ENCODE results near the gene COL15A1. TPM values are rescaled to one million over a fixed set of nuclear protein-coding genes. Genes with fewer than 3 reads are reported as not detected.
A peak's percentile ranks its signal among the peaks of the same experiment; 100 is the strongest.

Gene COL15A1
- total RNA-seq, 4 donors from 2014 or later, result 25.8 to 55.3 (median 36.0) TPM

DNA sequence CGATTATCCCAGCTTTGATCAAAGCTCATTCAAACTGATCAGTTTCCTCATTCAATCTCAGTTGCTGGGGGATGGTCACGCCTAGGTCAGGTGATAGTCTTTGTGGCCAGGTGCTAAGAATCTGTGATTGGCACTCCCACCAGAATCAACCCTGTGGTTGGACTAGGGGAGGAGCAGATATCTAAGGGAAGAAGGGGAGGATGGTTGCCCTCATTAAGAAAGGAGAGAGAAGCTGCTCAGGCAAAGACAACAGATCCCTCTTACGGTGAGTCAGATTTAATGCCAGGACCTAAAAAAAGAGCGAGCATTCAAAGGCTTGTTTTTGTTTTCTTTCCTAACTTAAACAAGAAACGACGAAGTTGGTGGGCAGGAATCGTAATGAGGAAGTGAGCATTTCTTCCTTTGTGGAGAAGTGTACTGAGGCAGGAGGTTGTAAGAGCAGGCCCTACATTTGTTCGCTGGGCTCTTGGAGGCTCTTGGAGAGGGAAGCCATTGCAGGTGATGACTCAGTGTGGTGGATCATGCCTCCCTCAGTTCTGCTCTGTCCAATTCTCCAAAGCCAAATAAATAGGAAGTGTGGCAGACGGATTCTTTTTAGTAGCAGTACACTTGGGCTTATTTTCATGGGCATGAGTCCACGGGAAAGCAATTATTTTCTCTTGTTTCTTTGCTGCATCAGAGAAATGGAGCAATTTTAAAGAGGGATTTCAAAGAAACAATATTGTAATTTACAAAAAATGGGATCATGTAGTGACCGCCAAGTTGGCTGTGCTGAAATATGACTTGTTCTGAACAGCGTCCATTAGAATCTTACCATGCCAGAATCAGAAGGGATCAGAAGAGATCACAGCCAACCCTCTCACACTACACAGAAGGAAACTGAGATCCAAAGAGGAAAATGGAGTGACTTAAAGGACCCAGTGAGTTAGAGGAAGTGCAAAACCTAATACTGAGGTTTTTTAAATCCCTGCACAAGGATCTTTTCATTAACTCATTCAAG lies 142.5 kb downstream of the COL15A1 start:
- H3K9me3 ChIP-seq, result no peaks in the 10 kb centered on the region
- no peaks in the 10 kb centered on the region for H3K36me3 ChIP-seq
- H3K4me3 ChIP-seq, result no peak overlapping the region
- TF ChIP-seq POLR2A (IDR thresholded peaks at IDR 0.05) (no peak), EP300 (IDR thresholded peaks at IDR 0.05) (peak in 1 of 2 donors; percentile 50)
- TF ChIP-seq, protein P1, sequence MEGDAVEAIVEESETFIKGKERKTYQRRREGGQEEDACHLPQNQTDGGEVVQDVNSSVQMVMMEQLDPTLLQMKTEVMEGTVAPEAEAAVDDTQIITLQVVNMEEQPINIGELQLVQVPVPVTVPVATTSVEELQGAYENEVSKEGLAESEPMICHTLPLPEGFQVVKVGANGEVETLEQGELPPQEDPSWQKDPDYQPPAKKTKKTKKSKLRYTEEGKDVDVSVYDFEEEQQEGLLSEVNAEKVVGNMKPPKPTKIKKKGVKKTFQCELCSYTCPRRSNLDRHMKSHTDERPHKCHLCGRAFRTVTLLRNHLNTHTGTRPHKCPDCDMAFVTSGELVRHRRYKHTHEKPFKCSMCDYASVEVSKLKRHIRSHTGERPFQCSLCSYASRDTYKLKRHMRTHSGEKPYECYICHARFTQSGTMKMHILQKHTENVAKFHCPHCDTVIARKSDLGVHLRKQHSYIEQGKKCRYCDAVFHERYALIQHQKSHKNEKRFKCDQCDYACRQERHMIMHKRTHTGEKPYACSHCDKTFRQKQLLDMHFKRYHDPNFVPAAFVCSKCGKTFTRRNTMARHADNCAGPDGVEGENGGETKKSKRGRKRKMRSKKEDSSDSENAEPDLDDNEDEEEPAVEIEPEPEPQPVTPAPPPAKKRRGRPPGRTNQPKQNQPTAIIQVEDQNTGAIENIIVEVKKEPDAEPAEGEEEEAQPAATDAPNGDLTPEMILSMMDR (IDR thresholded peaks at IDR 0.05), result no peak
- peak in 1 of 2 donors; percentile 50 for DNase-seq (ENCODE audit: low spot score in 2 of 2)
- 65 to 67% methylated on average over 12 of the region's 12 CpGs for WGBS, 2 donors
- peak overlapping the region in 2 of 4 donors; percentile 10 to 59 for H3K27ac ChIP-seq
- no peaks in the 10 kb centered on the region for H3K27me3 ChIP-seq
- peaks cover 0 to 6% (median 0%) of the 10 kb centered on the region in 4 donors for H3K4me1 ChIP-seq

DNA sequence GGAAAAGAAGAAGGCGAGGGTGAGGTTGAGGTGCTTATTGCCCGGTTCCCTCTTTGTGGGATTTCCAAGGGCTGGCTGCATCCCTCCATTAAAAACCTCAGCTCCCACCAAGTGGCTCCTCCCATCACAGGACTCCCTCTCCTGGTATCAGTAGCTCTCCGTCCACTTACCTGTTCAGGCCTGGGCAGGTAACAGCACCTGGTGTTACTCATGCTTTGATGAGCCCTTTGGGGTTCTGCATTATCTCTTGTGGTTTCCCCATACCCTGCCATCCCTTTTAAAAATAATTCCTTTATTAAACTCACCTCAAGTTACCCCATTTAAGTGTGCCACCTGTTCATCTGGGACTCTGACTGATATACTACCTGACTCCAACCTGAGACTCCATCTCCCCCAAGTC lies 143.8 kb downstream of the COL15A1 start:
- TF ChIP-seq EP300 (IDR thresholded peaks at IDR 0.05) (no peak), POLR2A (IDR thresholded peaks at IDR 0.05) (no peak)
- TF ChIP-seq, protein P1 (IDR thresholded peaks at IDR 0.05), result no peak
- no peak for DNase-seq (ENCODE audit: low spot score in 2 of 2)
- no peaks in the 10 kb centered on the region for H3K9me3 ChIP-seq
- no peaks in the 10 kb centered on the region for H3K36me3 ChIP-seq
- no peak overlapping the region for H3K27ac ChIP-seq
- H3K4me3 ChIP-seq, result no peak overlapping the region
- no peaks in the 10 kb centered on the region for H3K27me3 ChIP-seq
- WGBS, 2 donors, result 97 to 98% methylated on average over 3 of the region's 3 CpGs
- peaks cover 0 to 6% (median 0%) of the 10 kb centered on the region in 4 donors for H3K4me1 ChIP-seq

DNA sequence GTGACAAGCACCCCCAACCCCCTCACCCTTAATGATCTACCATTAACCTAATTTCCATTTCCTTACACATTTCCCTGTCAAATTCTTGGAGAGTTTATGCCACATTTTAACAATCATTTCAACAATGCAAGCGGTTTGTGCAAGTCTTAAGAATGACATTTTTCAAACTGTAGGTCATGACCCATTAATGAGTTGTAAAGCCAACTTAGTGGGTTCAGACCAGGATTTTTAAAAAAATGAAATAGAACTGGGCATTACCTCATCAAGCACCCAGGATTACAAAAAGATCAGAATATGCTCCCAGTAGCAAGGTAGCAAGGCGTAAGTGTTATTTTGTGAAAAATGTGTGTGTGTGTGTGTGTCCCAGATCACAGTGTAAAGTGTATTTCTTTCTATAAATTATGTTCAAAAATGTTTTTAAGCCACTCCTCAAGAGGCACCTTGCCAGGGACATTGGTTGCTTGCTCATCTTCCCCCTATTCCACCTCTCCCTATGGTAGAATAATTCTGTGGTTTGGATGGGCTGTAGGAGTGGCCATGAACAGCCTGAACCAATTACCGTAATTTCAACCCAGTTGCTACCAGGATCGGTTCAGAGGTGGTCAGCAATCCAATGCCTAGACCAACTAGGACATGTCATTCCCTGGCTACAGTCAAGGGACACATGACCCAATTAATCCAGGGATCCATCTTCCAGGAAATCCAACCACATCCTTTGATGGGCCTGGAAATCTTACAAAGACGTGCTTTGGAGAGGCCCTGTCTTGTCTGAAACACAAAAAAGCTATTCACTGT lies 146.8 kb downstream of the COL15A1 start:
- 83 to 88% methylated on average over 5 of the region's 5 CpGs for WGBS, 2 donors
- H3K36me3 ChIP-seq, result no peaks in the 10 kb centered on the region
- peaks cover 0 to 6% (median 0%) of the 10 kb centered on the region in 4 donors for H3K4me1 ChIP-seq
- H3K9me3 ChIP-seq, result no peaks in the 10 kb centered on the region
- TF ChIP-seq EP300 (IDR thresholded peaks at IDR 0.05) (no peak), POLR2A (IDR thresholded peaks at IDR 0.05) (no peak)
- TF ChIP-seq, protein P1 (IDR thresholded peaks at IDR 0.05), result no peak
- no peak for DNase-seq (ENCODE audit: low spot score in 2 of 2)
- H3K27me3 ChIP-seq, result no peaks in the 10 kb centered on the region
- no peak overlapping the region for H3K27ac ChIP-seq
- no peak overlapping the region for H3K4me3 ChIP-seq

DNA sequence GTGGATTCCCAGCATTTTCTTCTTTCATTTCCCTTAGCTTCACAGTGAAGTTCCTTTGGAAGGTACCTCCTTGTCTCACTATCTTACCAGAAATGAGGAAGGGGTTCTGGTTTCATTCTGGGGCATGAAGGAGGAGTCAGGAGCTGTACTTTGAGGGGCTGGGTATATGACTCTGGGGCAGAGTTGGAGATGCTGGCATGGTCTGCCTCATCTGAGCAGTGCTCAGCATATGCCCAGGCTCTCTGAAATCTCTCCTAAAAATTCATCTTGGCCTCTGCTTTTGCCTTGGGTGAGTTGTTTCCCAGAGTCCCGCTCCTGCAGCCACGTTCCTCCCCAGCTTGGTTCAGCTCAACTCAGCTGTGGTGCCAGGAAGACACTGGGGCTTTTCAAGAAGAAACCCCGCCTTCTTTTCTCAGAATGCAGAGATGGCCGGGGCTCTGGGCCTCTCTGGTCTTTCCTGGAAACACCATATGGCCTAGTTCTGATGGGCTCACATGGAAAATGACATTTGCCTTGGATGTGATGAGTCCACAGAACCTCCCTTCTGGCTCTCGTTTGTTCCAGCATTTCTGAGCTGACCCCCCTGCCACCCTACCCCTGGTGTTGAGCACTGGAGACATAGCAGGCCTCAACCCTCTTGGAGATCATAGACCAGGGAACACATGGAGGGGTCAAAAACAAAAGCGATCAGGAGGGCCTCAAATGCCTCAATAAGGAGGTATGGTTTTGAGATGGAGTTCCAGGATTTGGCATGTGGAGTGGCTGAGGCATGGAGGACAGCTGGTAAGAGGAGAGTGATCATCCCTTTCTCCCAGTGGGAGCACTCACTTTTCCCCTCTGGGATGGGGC lies 149.2 kb downstream of the COL15A1 start:
- Histone ChIP-seq H3K27ac (no peak overlapping the region), H3K4me1 (no peaks in the 10 kb centered on the region), H3K9me3 (no peaks in the 10 kb centered on the region), H3K4me3 (no peak overlapping the region), H3K27me3 (no peaks in the 10 kb centered on the region), H3K36me3 (no peaks in the 10 kb centered on the region)
- DNase-seq (ENCODE audit: low spot score in 2 of 2), result no peak
- no peak for TF ChIP-seq POLR2A (IDR thresholded peaks at IDR 0.05)
- TF ChIP-seq EP300 (IDR thresholded peaks at IDR 0.05), result no peak
- TF ChIP-seq, protein P1 (IDR thresholded peaks at IDR 0.05), result no peak
- WGBS, 2 donors, result 60 to 66% methylated on average over 6 of the region's 6 CpGs

Data from tibial nerve (tissue), 4 donors.